HepG2 (cell line): ENCODE results near the gene TMEM217. TPM values are rescaled to one million over a fixed set of nuclear protein-coding genes. Genes with fewer than 3 reads are reported as not detected.

Experiments
- ARID2 ChIP-seq: sonication (generic); formaldehyde crosslinking; IDR thresholded peaks from 2 replicates; pipeline ENCODE4 v1.8.1; 2022; ENCODE audit warnings: mild to moderate bottlenecking, missing genetic modification reagents, borderline replicate concordance
- EP300 ChIP-seq, 3 experiments: sonication (generic) in 1 of 3; formaldehyde crosslinking in 1 of 3; IDR thresholded peaks; 2 replicates each; pipeline versions ENCODE4 v1.5.1 to v1.6.1; 2011 to 2020; ENCODE audit warnings: low read depth in 2 of 3, low read length in 2 of 3, borderline replicate concordance in 1 of 3, improper control_type of control experiment in 1 of 3, mild to moderate bottlenecking in 1 of 3, missing genetic modification reagents in 1 of 3, moderate library complexity in 1 of 3
- FOXC1 ChIP-seq: sonication (generic); formaldehyde crosslinking; IDR thresholded peaks from 2 replicates; pipeline ENCODE4 v1.8.0; 2022; ENCODE audit warnings: mild to moderate bottlenecking, missing genetic modification reagents, borderline replicate concordance
- GABPB1 ChIP-seq: IDR thresholded peaks from 2 replicates; pipeline ENCODE4 v1.6.1; 2016; ENCODE audit warnings: mild to moderate bottlenecking, missing genetic modification reagents, moderate library complexity, missing compliant biosample characterization
- HBP1 ChIP-seq: IDR thresholded peaks from 2 replicates; pipeline ENCODE4 v1.6.1; 2016; ENCODE audit warnings: low read depth, control low read depth
- HINFP ChIP-seq: sonication (generic); formaldehyde crosslinking; IDR thresholded peaks from 2 replicates; pipeline ENCODE4 v1.4.0; 2020; ENCODE audit warnings: low read depth, mild to moderate bottlenecking, missing genetic modification reagents
- HNRNPLL ChIP-seq: fragments of 200-400 bp; formaldehyde crosslinking; IDR thresholded peaks from 2 replicates; pipeline ENCODE4 v1.6.1; 2017; ENCODE audit warnings: mild to moderate bottlenecking, low read depth, low read length; ENCODE audit not compliant: poor library complexity, severe bottlenecking
- KDM1A ChIP-seq: IDR thresholded peaks from 2 replicates; pipeline ENCODE4 v1.6.1; 2016; ENCODE audit warnings: missing compliant biosample characterization
- KDM3A ChIP-seq: IDR thresholded peaks from 2 replicates; pipeline ENCODE4 v1.6.1; 2018; ENCODE audit warnings: low read depth, missing compliant biosample characterization
- MAX ChIP-seq: IDR thresholded peaks from 2 replicates; pipeline ENCODE4 v1.6.1; 2012; ENCODE audit warnings: inconsistent platforms
- PRMT3 ChIP-seq: sonication (generic); formaldehyde crosslinking; IDR thresholded peaks from 2 replicates; pipeline ENCODE4 v1.8.1; 2022; ENCODE audit warnings: low read depth, mild to moderate bottlenecking, moderate library complexity, missing genetic modification reagents, borderline replicate concordance
- SNAI1 ChIP-seq: sonication (generic); formaldehyde crosslinking; IDR thresholded peaks from 2 replicates; pipeline ENCODE4 v1.5.0; 2020; ENCODE audit warnings: mild to moderate bottlenecking, missing genetic modification reagents, borderline replicate concordance
- U2AF2 ChIP-seq: fragments of 200-400 bp; formaldehyde crosslinking; IDR thresholded peaks from 2 replicates; pipeline ENCODE4 v1.6.1; 2017; ENCODE audit warnings: low read depth, mild to moderate bottlenecking, low read length
- XBP1 ChIP-seq: sonication (generic); formaldehyde crosslinking; IDR thresholded peaks from 2 replicates; pipeline ENCODE4 v1.5.0; 2020; ENCODE audit warnings: missing genetic modification reagents
- ZBTB7B ChIP-seq: sonication (generic); formaldehyde crosslinking; IDR thresholded peaks from 2 replicates; pipeline ENCODE4 v1.4.0; 2020; ENCODE audit warnings: missing genetic modification reagents
- ZNF33B ChIP-seq: sonication (generic); formaldehyde crosslinking; IDR thresholded peaks from 2 replicates; pipeline ENCODE4 v1.5.1; 2020; ENCODE audit warnings: mild to moderate bottlenecking, missing genetic modification reagents
- ZNF430 ChIP-seq: sonication (generic); formaldehyde crosslinking; IDR thresholded peaks from 2 replicates; pipeline ENCODE4 v1.9.0; 2021; ENCODE audit warnings: mild to moderate bottlenecking, missing genetic modification reagents
- ZNF501 ChIP-seq: sonication (generic); formaldehyde crosslinking; IDR thresholded peaks from 2 replicates; pipeline ENCODE4 v1.5.1; 2020; ENCODE audit warnings: mild to moderate bottlenecking, moderate library complexity, missing genetic modification reagents
- ZNF629 ChIP-seq: sonication (generic); formaldehyde crosslinking; conservative IDR thresholded peaks from 2 replicates; pipeline ENCODE4 v1.5.0; 2020; ENCODE audit warnings: missing genetic modification reagents
- ZNF639 ChIP-seq: conservative IDR thresholded peaks from 2 replicates; pipeline ENCODE4 v1.6.1; 2018; ENCODE audit warnings: missing genetic modification reagents
- ZNF660 ChIP-seq: sonication (generic); formaldehyde crosslinking; IDR thresholded peaks from 2 replicates; pipeline ENCODE4 v1.5.1; 2020; ENCODE audit warnings: mild to moderate bottlenecking, low read depth, missing genetic modification reagents, borderline replicate concordance
- ZNF7 ChIP-seq: IDR thresholded peaks from 2 replicates; pipeline ENCODE4 v1.6.1; 2016; ENCODE audit warnings: missing biosample characterization, missing genetic modification reagents
- ZNF704 ChIP-seq: sonication (generic); formaldehyde crosslinking; IDR thresholded peaks from 2 replicates; pipeline ENCODE4 v1.8.1; 2023; ENCODE audit warnings: mild to moderate bottlenecking, inconsistent platforms, moderate library complexity, missing genetic modification reagents, borderline replicate concordance
- ZNF816 ChIP-seq: sonication (generic); formaldehyde crosslinking; IDR thresholded peaks from 2 replicates; pipeline ENCODE4 v1.8.0; 2022; ENCODE audit warnings: missing genetic modification reagents, mild to moderate bottlenecking, borderline replicate concordance
- polyA plus RNA-seq, 8 experiments: library from polyadenylated mRNA; depleted of rRNA in 3 of 8; stranded (reverse) in 7 of 8; unstranded in 1 of 8; fragments of >200 nt; fragmentation: Illumina TruSeq in 4 of 8; extraction: Trizol in 4 of 8; gene quantifications; 2 replicates each; pipeline versions ENCODE4 v1.2.1 to v1.2.3, GENCODE V29; 2011 to 2016; ENCODE audit warnings: low read depth in 4 of 8, missing spikeins in 1 of 8, mixed read lengths in 1 of 8; ENCODE audit not compliant: insufficient read depth in 1 of 8
- total RNA-seq, 5 experiments: library from RNA; depleted of rRNA; stranded (reverse); fragments of >200 nt; fragmentation: Illumina TruSeq; extraction: Trizol; gene quantifications; 2 replicates each; pipeline ENCODE4 v1.2.3, GENCODE V29; 2016; ENCODE audit warnings: low read depth in 1 of 5

TMEM217 gene
- total and polyA plus RNA-seq, 2 of the 13 experiments (the other 11 are each of a cell fraction or from before 2014, with no cell fraction given): 2.3 to 3.4 TPM

GRCh38 chr6:37171201-37171969 lies 86.6 kb downstream of the TMEM217 start (continued):
- TF ChIP-seq EP300 (IDR thresholded peaks at IDR 0.05; ENCODE audit: low read depth in 2 of 2, low read length in 2 of 2) (no peak), EP300 (CRISPR knock-in tag; IDR thresholded peaks at IDR 0.05; ENCODE audit: borderline replicate concordance) (no peak), U2AF2 (no peak), ZNF7 (CRISPR knock-in tag) (peak; percentile 17; the same call in 1 of the 2 replicates), HNRNPLL (peak; percentile 2), PRMT3 (CRISPR knock-in tag) (no peak), XBP1 (CRISPR knock-in tag) (no peak), HINFP (no peak), ZNF816 (peak; percentile 74; the same call in 1 of the 2 replicates), ZBTB7B (CRISPR knock-in tag) (peak; percentile 22), FOXC1 (no peak), ZNF33B (CRISPR knock-in tag) (0 out of 2 replicates have a peak, but pooled peaks have one; percentile 42), KDM1A (no peak), HBP1 (CRISPR knock-in tag) (no peak), ZNF629 (no peak), KDM3A (CRISPR knock-in tag) (0 out of 2 replicates have a peak, but pooled peaks have one; percentile 8), ZNF704 (no peak), GABPB1 (CRISPR knock-in tag) (no peak), ZNF660 (CRISPR knock-in tag) (no peak), ZNF501 (0 out of 2 replicates have a peak, but pooled peaks have one; percentile 15), ARID2 (CRISPR knock-in tag) (no peak), SNAI1 (CRISPR knock-in tag) (peak; percentile 24; the same call in 1 of the 2 replicates), ZNF639 (CRISPR knock-in tag) (0 out of 2 replicates have a peak, but pooled peaks have one; percentile 60), MAX (0 out of 2 replicates have a peak, but pooled peaks have one; percentile 1), ZNF430 (CRISPR knock-in tag) (peak; percentile 81)
